Natural killer cell (primary cell): Measurements from ENCODE around the gene PSMC3IP. TPM values are rescaled to one million over a fixed set of nuclear protein-coding genes. Genes with fewer than 3 reads are reported as not detected.

Experiments used
- ATAC-seq, 3 donors: fragments of 150-1000 bp in 2 of 3; fragments of 200-7000 bp in 1 of 3; cut with Tn5 transposase; 1 replicate in 1 of 3; 2 replicates in 2 of 3; pipeline ENCODE4 v1.10.0; 2021; ENCODE audit warnings: mild to moderate bottlenecking in 2 of 3, moderate library complexity in 2 of 3
- DNase-seq, 2 donors: peaks; one replicate each; pipeline versions ENCODE4 v3.0.0 to v3.0.0-alpha.2; 2013 to 2021; ENCODE audit warnings: mixed read lengths in 1 of 2
- H3K27ac ChIP-seq: one replicate; pipeline ENCODE4 v1.5.1; 2013; ENCODE audit warnings: mild to moderate bottlenecking, low read length
- H3K27me3 ChIP-seq: one replicate; pipeline ENCODE4 v1.6.1; 2013; ENCODE audit warnings: low read length; ENCODE audit not compliant: control insufficient read depth, insufficient read depth
- H3K36me3 ChIP-seq: one replicate; pipeline ENCODE4 v1.6.1; 2013; ENCODE audit warnings: low read length; ENCODE audit not compliant: control insufficient read depth, insufficient read depth
- H3K4me1 ChIP-seq: one replicate; pipeline ENCODE4 v1.6.1; 2013; ENCODE audit warnings: low read length; ENCODE audit not compliant: control insufficient read depth, insufficient read depth
- H3K4me3 ChIP-seq: one replicate; pipeline ENCODE4 v1.5.1; 2013; ENCODE audit warnings: low read length
- H3K9me3 ChIP-seq: one replicate; pipeline ENCODE4 v1.6.1; 2013; ENCODE audit warnings: low read length; ENCODE audit not compliant: control insufficient read depth, insufficient read depth
- H3K27ac Mint-ChIP-seq, 2 donors: one replicate each; pipeline ENCODE4 v1.8.0; 2022; ENCODE audit warnings: mild to moderate bottlenecking in 2 of 2, mixed read lengths in 2 of 2, moderate library complexity in 1 of 2
- H3K27me3 Mint-ChIP-seq, 2 donors: one replicate each; pipeline ENCODE4 v1.8.0; 2022; ENCODE audit warnings: low read depth in 2 of 2, mixed read lengths in 2 of 2
- H3K36me3 Mint-ChIP-seq: one replicate; pipeline ENCODE4 v1.8.0; 2022; ENCODE audit warnings: mixed read lengths
- H3K4me1 Mint-ChIP-seq, 2 donors: one replicate each; pipeline ENCODE4 v1.8.0; 2022; ENCODE audit warnings: mixed read lengths in 2 of 2
- H3K4me3 Mint-ChIP-seq: one replicate; pipeline ENCODE4 v1.8.0; 2022; ENCODE audit warnings: mild to moderate bottlenecking, moderate library complexity, mixed read lengths
- H3K9me3 Mint-ChIP-seq, 2 donors: one replicate each; pipeline ENCODE4 v1.8.0; 2022; ENCODE audit warnings: mixed read lengths in 2 of 2
- WGBS: methylation state at CpG from one replicate; pipeline ENCODE4 v1.1.7; 2013; ENCODE audit warnings: missing lambda C conversion rate; ENCODE audit not compliant: insufficient coverage; 5-methylcytosine and 5-hydroxymethylcytosine counted together
- intact Hi-C: fragments of 100-400 bp; cut with micrococcal nuclease; formaldehyde crosslinking; loops from one replicate; pipeline ENCODE4 v1.14.2; 2022
- total RNA-seq, 4 donors: library from RNA; stranded (reverse); fragments of 120-200 nt in 1 of 4; gene quantifications; one replicate each; pipeline versions ENCODE4 v1.2.3 to v1.2.4, GENCODE V29; 2013 to 2022
- TF ChIP-seq, protein P1 (sequence below): fragments of 200-600 bp; IDR thresholded peaks from one replicate; pipeline ENCODE4 v1.8.0; 2022; ENCODE audit warnings: antibody characterized with exemption

Gene PSMC3IP
- total RNA-seq, 3 donors from 2014 or later (not counting 1 experiment from before 2014, with no cell fraction given) = 5.0 to 6.2 (median 5.7) TPM

- H3K36me3 Mint-ChIP-seq = peaks cover 7% of the 10 kb centered on the region
- TF ChIP-seq, protein P1, sequence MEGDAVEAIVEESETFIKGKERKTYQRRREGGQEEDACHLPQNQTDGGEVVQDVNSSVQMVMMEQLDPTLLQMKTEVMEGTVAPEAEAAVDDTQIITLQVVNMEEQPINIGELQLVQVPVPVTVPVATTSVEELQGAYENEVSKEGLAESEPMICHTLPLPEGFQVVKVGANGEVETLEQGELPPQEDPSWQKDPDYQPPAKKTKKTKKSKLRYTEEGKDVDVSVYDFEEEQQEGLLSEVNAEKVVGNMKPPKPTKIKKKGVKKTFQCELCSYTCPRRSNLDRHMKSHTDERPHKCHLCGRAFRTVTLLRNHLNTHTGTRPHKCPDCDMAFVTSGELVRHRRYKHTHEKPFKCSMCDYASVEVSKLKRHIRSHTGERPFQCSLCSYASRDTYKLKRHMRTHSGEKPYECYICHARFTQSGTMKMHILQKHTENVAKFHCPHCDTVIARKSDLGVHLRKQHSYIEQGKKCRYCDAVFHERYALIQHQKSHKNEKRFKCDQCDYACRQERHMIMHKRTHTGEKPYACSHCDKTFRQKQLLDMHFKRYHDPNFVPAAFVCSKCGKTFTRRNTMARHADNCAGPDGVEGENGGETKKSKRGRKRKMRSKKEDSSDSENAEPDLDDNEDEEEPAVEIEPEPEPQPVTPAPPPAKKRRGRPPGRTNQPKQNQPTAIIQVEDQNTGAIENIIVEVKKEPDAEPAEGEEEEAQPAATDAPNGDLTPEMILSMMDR = no peak
- intact Hi-C loops = no loop called here
- Histone ChIP-seq H3K27me3 (no peaks in the 10 kb centered on the region), H3K9me3 (no peaks in the 10 kb centered on the region), H3K27ac (no peak overlapping the region), H3K36me3 (peaks cover 66% of the 10 kb centered on the region), H3K4me3 (no peak overlapping the region), H3K4me1 (peaks cover 21% of the 10 kb centered on the region)
- 97% methylated on average over 10 of the region's 10 CpGs for WGBS
- no peaks in the 10 kb centered on the region for H3K9me3 Mint-ChIP-seq
- H3K4me3 Mint-ChIP-seq = no peak overlapping the region
- peaks cover 24 to 27% of the 10 kb centered on the region in 2 donors for H3K4me1 Mint-ChIP-seq
- H3K27ac Mint-ChIP-seq = no peak overlapping the region
- no peaks in the 10 kb centered on the region for H3K27me3 Mint-ChIP-seq
- ATAC-seq = no peak
- DNase-seq = no peak
Measured at GRCh38 chr17:42581744-42582270, 4.3 kb upstream of the PSMC3IP start.

DNA sequence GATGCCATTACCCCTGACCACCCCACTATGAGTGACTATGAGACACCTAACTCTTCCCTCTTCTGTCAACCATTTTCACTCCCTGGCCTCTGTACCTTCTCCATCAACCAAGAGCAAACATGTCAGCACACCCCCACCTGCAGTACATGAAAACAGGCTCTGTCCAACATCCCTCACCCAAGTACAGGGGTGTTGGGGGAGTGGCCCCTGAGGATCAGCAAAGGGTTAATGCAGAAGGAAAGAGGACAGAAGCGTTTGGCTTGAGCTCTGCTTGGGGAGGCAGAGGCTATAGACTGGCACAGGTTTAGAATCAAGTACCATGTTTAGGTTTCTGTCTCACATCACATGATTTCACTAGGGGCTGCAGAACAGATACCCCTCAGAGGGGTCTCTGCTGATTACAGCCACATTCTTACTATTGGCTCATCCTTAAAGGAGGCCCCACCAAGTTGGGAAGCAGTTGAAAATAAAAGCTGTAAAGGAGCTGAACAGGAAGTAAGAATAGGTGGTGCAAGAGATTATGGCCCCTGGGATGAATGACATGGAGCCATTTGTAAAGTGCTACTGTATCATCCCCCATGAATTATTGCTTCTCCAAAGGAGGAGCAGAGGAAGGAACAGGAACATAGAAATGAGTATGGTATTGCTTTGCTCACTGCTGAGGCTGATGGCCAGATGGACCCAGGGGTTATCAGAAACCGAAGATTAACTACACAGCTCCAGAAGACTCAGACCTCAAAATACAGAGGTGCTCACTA is 2.4 kb upstream of the PSMC3IP start:
- ATAC-seq (no peak), DNase-seq (no peak)
- 72% methylated on average over 2 of the region's 2 CpGs for WGBS
- peaks cover 56% of the 10 kb centered on the region for H3K36me3 ChIP-seq
- H3K9me3 ChIP-seq = no peaks in the 10 kb centered on the region
- Mint-ChIP-seq H3K9me3 (no peaks in the 10 kb centered on the region), H3K4me3 (no peak overlapping the region), H3K27me3 (no peaks in the 10 kb centered on the region), H3K36me3 (peaks cover 7% of the 10 kb centered on the region), H3K4me1 (peaks cover 28 to 31% of the 10 kb centered on the region in 2 donors), H3K27ac (peak overlapping the region; percentile 34 to 61)
- TF ChIP-seq, protein P1 = no peak
- H3K4me3 ChIP-seq = no peak overlapping the region
- H3K4me1 ChIP-seq = peaks cover 18% of the 10 kb centered on the region
- no peaks in the 10 kb centered on the region for H3K27me3 ChIP-seq
- no peak overlapping the region for H3K27ac ChIP-seq
- intact Hi-C loops = loop anchor here (2.0 to 5.0 kb wide), 2 partner anchors 17 to 182 kb away; partner anchors contain the start of genes COASY and RAMP2

- ATAC-seq = peak; percentile 47 to 56 (median 49)
- Histone ChIP-seq H3K9me3 (no peaks in the 10 kb centered on the region), H3K4me1 (peaks cover 18% of the 10 kb centered on the region), H3K36me3 (peaks cover 50% of the 10 kb centered on the region), H3K27me3 (no peaks in the 10 kb centered on the region), H3K27ac (peak overlapping the region; percentile 79), H3K4me3 (peak overlapping the region; percentile 88)
- TF ChIP-seq, protein P1 = peak; percentile 59
- peaks cover 33 to 34% of the 10 kb centered on the region in 2 donors for H3K4me1 Mint-ChIP-seq
- intact Hi-C loops = loop anchor here (1.0 to 5.0 kb wide), 3 partner anchors 16 to 184 kb away; partner anchors contain the start of genes COASY and RAMP2
- peak; percentile 61 to 83 for DNase-seq
- WGBS = 0% methylated on average over 20 of the region's 20 CpGs
- H3K27ac Mint-ChIP-seq = peak overlapping the region; percentile 95 to 96
- no peaks in the 10 kb centered on the region for H3K9me3 Mint-ChIP-seq
- no peaks in the 10 kb centered on the region for H3K27me3 Mint-ChIP-seq
- peak overlapping the region; percentile 98 for H3K4me3 Mint-ChIP-seq
- H3K36me3 Mint-ChIP-seq = peaks cover 12% of the 10 kb centered on the region
Measured at GRCh38 chr17:42578282-42578869, 847 bp upstream of the PSMC3IP start.
